ENCODE results near the gene JUNB.

Gene JUNB

DNA sequence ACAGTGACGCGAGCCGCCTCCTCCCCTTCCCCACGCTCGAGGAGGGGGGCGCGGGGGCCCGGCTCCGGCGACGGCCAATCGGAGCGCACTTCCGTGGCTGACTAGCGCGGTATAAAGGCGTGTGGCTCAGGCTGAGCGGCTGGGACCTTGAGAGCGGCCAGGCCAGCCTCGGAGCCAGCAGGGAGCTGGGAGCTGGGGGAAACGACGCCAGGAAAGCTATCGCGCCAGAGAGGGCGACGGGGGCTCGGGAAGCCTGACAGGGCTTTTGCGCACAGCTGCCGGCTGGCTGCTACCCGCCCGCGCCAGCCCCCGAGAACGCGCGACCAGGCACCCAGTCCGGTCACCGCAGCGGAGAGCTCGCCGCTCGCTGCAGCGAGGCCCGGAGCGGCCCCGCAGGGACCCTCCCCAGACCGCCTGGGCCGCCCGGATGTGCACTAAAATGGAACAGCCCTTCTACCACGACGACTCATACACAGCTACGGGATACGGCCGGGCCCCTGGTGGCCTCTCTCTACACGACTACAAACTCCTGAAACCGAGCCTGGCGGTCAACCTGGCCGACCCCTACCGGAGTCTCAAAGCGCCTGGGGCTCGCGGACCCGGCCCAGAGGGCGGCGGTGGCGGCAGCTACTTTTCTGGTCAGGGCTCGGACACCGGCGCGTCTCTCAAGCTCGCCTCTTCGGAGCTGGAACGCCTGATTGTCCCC is at the start of gene JUNB:
Gene JUNB, plus strand, starts transcription at position 142 of the 706 bp plus-strand sequence. Its CDS starts 286 bp downstream, at position 428.
- peak; percentile 97 for DNase-seq

DNA sequence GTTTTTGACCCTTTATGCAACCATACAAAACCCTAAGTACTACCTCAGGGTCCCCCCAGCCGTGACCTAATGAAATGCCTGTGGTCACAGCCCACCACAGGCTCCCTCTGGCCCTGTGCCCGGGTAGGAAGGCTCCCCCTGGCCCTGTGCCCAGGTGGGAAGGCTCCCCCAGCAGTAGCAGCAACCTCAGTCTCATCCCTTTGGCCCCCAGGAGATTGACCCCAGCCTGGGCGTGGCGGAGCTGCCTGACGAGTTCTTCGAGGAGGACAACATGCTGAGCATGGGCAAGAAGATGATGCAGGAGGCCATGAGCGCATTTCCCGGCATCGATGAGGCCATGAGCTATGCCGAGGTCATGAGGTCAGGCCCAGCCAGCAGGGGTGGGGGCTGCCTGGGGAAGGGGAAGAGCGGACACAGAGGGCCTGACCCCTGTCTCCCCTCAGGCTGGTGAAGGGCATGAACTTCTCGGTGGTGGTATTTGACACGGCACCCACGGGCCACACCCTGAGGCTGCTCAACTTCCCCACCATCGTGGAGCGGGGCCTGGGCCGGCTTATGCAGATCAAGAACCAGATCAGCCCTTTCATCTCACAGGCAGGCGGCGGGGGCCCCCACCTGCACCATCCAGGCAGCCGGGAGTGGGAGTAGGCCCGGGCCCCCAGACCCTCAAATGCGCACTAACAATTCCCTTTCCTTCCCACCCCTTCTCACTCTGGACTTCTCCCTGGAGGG is 46.0 kb upstream of the JUNB start:
- DNase-seq = no peak

DNA sequence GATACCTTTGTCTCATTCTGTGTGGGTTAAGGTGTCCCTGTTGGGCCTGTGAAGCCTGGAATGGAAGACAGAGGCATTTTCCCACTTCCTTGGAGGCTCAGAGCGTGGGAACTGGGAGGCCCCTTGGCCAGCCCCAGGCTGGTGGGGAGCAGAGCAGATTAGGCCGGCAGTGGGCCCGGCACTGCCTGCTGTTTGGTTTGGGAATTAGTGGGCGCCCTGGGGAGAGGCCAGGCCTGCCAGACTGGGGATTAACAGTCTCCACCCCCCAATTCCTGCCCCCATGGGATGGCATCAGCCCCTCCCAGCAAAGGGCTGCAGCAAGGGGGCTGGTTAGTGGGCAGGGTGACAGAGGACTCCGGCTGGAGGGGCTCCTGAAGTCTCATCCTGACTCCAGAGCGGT is 42.8 kb upstream of the JUNB start:
- no peak for DNase-seq

DNA sequence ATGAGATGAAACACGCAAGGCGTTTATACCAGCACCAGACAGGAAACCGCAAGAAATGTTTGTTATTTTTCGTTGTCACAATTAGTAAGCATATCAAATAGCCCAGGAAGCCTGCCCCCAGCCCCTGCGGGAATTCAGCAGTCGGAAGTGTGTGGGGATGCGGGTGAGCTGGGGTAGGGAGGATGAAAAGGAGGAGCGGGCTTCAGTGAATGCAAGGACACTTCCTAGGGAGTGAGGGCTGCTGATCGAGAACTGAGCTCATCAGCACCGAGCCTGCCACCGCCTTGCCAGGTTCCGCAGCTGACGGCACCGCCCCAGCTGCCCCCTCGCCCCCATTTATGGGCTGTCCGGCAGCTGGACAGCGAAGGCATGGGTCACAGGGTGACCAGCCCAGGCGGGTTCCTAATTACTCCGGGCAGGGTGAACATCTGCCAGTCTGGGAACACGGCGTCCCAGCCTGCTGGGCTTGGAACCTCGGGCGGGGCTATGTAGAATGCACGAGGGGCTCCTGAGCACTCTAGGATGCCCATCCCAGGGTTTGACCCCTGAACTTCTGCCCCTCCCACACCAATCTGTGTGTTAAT is 41.3 kb upstream of the JUNB start:
- no peak for DNase-seq

DNA sequence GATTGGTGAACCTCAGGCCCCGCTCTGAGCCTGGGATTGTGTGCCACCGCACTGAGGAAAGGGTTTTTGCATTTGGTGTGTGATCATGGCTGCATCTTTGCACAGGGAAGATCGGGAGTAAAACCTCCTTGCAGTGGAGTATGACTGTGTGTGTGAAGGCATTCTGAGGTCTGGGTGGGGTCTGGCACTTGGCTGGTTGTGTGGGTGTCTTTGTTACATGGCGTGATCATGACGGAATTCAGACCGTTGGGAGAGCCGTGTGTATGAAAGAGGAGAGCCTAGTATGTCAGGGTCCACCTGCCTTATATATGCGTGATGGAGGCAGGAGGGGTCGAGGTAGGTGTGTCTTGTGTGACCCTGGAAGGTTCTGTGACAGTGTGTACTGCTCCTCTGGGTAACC is 40.4 kb upstream of the JUNB start:
- no peak for DNase-seq

DNA sequence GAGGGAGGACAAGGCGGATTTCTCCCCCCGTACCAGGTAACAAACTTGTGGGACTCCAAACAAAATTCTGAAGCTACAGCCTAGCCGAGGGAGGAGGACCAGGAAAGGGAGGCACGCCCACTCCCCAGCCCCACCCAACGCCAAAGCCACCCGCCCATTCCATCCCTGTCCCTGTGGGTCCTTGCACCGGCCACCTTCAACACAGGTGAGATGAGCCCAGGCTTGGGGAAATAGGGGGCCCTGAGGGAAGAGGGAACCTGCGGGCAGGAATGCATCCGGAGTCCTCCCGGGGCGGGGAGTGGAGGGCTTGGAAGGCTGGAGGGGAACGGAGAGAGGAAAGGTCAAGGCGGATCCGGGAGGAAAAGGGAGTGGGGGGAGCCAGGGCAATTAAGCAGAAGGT is 39.7 kb upstream of the JUNB start, which contains the start of gene BEST2:
Gene BEST2, plus strand, starts transcription at position 157 of the 400 bp plus-strand sequence. CDS start 802 bp downstream, outside the sequence.
- DNase-seq = no peak

DNA sequence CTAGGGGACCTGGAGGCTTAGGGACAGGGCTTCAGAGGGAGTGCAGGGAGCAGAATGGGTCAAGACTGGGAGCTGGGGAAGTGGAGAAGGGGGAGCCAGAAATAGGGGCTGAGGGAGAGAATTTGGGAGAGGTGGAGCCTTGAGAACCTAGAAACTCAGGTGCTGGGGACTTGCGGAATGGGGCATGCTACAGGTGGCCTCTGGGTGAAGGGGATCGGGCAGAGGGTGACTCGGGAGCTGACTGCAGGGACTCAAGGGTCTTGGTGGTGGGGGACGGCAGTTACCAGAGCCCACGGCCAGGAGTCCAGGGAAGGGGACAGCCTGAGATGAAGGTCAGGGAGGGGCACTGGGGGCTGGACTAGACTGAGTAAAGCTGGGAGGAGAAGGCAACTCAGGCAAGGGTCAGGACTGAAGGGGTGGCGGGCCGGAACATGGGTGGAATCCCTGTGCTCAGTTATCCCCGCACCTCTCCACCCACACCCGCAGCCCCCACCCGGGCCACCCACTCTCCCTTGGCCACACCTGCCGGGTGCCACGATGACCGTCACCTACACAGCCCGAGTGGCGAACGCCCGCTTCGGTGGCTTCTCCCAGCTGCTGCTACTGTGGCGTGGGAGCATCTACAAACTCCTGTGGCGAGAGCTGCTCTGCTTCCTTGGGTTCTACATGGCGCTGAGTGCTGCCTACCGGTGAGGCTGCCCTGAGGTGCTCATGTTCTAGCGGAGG is 39.1 kb upstream of the JUNB start:
- no peak for DNase-seq

DNA sequence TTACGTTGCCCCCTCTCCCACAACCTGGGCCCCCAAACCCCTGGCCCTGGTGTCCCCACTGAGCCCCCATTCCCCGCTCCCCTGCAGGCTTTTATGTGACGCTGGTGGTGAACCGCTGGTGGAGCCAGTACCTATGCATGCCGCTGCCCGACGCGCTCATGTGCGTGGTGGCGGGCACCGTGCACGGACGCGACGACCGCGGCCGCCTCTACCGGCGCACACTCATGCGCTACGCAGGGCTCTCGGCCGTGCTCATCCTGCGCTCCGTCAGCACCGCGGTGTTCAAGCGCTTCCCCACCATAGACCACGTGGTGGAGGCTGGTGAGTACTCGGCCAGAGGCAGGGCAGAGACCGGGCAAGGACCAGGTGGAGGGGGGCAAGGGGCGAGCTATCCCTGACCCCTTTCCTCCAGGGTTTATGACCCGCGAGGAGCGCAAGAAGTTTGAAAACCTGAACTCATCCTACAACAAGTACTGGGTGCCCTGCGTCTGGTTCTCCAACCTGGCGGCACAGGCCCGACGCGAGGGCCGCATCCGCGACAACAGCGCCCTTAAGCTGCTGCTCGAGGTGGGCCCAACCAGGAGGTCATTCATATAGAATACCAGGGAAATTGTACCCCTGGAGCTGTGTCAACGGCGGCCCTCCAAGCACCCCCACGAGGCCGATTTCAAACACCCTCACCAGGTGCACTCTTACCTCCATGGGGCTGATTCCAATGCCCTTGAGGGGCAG is 36.7 kb upstream of the JUNB start:
- no peak for DNase-seq

DNA sequence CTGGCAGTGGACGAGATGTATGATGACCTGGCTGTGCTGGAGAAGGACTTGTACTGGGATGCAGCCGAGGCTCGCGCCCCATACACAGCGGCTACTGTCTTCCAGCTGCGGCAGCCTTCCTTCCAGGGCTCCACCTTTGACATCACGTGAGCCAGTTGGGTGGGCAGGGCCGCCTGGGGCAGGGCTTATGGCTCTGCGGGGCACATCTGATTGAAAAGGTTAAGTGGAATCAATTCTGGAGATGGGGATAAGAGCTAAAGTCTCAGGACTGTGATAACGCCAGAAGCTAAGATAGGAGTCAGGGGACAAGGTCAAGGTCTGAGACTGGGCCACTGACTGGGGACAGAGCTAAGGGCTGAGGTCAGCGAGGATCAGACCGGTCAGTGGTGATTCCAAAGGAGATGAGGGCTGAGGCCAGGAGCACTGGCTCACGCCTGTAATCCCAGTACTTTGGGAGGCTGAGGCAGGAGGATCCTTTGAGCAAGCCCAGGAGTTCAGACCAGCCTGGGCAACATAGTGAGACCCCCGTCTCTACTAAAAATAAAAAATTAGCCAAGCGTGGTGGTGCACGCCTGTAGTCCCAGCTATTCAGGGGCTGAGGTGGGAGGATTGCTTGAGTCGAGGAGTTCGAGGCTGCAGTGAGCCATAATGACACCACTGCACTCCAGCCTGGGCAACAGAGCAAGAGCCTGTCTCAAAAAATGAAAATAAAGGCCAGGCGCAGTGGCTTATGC is 35.0 kb upstream of the JUNB start:
- no peak for DNase-seq

DNA sequence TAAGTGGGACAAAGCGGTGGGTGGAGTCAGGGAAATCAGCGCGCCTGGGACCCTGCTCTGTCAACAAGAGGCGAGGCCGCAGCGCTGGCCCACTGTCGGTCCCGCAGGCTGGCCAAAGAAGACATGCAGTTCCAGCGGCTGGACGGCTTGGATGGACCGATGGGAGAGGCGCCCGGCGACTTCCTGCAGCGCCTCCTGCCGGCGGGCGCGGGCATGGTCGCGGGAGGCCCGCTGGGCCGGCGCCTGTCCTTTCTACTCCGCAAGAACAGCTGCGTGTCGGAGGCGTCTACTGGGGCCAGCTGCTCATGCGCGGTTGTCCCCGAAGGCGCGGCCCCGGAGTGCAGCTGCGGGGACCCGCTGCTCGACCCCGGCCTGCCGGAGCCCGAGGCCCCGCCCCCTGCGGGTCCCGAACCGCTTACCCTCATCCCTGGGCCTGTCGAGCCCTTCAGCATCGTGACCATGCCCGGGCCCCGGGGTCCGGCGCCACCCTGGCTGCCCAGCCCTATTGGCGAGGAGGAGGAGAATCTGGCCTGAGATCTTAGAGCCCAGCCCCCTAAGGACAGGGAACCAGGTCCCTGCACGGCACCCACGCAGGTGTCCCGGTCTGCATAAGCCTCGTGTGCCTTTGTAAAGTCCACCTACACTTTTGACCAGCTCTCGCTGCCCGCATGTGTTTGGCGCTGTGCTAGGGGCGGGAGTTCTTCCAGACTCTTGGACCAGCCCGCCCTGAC is 33.6 kb upstream of the JUNB start:
- DNase-seq = peak; percentile 59

DNA sequence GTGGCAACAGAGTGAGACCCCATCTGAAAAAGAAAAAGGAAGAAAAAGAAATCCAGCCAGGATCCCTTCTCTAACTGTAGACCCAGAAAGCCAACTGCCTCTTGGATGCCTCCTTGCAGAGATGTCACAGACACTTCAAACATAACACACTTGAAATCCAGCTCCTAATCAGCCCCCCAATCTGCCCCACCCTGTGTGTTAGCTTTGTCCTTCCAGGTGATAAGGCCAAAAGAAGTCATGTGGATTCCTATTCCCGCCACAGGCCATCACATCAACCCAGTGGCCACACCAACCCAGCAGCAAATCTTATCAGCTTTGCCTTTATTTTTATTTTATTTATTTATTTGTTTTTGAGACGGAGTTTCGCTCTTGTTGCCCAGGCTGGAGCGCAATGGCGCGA is 31.6 kb upstream of the JUNB start:
- DNase-seq = no peak

DNA sequence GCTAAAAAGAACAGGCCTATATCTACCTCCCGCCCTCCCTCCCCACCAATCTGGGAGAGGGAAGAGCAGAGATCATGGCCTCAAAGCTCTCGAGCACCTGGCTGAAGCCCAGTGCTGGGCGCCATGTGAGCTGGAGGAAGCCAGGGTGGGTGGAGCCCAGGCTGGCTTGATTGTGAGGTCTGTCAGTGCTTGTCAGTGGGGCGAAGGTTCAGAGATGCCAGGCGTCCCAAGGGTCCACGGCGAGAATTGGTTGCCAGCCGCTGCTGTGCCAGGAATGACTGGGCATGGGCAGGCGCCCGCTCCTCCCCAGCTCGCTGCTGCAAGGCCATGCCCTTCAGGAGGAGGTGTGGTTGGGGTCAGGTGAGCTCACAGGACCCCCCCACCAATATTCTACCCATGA is 28.2 kb upstream of the JUNB start:
- DNase-seq = no peak

DNA sequence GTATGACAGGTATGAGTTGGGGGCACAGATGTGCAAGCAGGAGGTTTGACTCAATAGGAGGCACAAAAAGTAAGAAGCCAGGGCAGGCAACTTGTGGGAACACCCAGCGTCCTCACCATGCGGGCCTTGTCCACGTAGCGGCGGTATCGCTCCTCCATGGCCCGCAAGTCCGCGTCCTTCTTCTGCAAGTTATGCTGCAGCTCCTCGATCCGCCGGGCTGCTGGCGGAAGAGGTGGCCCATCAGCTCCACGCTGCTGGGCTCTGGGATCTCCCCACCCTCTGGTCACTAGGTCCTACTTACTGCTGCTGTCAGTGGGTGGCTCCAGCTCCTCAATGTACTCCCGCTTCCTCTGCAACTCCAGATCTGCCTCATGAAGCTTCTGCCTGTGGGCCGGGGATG is 26.6 kb upstream of the JUNB start:
- DNase-seq = no peak

DNA sequence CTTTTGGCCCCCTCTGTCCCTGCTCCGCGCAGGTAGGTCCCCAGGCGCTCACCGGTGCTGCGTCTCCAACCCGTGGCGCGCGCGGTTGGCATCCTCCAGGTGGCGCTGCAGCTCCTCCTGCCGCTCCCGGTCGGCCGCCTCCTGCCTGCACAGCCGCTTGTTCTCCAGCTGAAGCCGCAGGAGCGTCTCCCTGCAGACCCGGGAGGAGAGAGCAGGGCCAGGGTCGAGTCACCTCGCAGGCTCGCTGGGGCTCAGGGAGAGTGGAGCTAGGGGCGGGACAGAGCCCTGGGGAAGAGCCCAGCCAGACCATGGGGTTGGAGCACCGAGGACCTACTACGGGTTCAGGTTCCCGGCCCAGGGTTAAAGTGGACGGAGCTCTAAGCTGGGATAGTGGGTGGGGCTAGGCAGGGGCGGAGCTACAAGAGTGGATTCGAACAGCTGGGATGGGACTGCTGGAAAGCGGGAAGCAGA is 25.2 kb upstream of the JUNB start:
- no peak for DNase-seq

DNA sequence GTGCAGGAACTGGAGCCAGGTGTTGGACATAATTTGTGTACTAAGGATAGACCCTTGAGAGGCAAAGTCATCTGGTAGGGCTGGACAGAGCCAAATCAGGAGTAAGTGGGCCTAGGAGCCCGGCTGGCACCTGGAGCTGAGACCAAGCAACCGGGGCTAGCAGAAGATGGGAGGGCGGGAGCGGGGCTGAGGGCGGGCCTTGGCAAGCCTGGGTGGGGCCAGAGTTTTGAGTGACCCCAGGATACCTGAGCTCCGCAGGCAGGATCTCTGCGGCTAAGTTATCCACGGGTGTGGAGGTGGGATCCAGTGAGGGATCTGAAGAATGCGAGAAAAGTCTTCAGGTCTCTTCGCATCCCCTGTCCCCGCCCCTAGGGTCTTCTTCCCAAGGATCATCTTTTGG is 24.1 kb upstream of the JUNB start:
- no peak for DNase-seq

DNA sequence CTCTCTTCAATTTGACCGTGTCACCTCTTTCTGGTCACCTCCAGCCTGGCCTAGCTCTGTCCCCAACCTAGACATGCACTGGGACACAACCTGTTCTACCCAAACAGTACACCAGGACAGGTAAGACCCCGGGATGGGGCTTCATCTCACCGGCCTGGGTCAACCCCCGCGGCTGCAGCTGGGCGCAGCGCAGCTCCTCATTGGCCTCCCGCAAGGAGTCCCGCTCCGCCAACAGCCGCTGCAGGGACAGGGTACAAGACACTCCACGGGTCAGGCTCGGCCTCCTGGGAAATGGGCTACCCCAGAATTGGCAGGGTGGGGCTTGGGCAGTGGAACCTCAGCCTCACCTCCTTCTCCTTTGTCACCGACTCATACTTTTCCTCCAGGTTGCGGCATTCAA is 23.6 kb upstream of the JUNB start:
- no peak for DNase-seq

DNA sequence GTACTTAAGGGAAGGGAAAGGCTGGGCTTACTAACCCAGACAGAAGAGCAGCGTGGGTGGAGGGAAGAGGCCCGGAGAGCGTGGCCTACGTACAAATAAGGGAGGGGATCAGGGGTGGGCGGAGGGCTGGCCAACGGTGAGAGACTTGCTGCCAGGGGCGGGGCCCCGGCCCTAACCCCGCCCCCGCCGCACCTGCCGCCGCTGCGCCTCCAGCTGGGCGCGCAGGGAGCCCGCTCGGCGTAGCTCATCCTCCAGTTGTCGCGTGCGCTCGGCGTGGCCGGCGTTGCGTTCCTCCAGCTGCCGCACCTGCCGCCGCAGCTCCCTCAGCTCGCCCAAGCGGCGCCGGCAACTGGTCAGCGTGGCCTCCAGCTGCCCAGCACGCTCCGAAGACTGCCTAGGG is 21.6 kb upstream of the JUNB start:
- peak; percentile 54 for DNase-seq

DNA sequence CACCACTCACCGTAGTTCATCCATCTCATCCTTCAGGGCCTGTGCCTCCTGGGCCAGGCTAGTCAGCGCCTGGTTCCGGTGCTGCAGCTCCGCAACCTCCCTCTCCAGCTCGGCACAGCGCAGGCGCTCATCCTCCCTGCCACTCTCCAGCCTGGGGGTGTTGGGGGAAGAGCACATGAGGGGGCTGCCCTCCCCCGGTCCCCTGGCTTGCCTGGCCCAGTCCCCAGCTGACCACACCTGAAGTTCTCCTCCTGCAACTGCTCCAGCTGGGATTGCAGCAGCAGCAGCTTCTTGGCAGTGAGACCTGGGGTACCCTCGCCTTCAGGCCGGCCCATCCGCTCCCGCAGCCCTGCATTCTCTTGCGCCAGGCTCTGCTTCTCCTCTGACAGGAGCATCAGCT is 20.4 kb upstream of the JUNB start:
- no peak for DNase-seq

DNA sequence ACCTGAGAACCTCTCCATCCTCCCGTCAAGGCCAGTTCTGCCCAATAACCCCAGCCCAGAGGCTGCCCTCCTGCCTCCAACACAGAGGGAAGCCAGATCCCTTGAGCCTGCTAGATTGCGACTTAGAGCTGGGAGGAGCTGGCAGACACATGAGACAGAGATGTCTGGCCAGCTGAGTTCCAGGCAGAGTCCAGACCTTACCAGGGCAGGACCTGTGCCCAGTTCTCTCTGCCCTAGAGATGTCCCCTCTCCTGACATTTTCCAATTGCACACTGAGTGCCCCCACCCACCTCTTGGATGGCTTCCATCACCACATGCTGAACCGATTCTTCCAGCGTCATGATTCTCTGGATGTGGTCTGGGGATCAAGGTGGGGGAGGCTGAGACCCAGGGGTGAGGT is 19.0 kb upstream of the JUNB start:
- no peak for DNase-seq

DNA sequence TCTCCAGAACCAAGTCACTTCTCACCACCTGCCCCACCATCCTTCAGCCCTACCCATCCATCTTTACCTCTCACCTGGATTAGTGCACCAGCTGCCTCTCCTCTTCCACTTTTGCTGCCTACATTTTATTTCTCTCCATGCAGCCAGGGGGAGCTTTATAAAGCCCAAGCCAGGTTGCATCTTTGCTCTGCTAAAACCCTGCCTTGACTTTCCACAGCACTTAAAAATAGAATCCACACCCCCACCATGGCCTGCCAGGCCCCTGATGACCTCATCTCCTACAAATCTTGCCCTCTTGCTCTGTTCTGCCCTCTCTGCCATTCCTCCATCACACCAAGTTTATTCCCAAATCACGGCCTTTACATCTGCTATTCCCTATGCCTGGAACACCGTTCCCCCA is 17.7 kb upstream of the JUNB start:
- no peak for DNase-seq
